Activated CD4-positive, alpha-beta T cell treated with anti-CD3 and anti-CD28 coated beads for 36 hours (primary cell): Measurements from ENCODE around the gene ITIH1. TPM values are rescaled to one million over a fixed set of nuclear protein-coding genes. Genes with fewer than 3 reads are reported as not detected.
"Not testable (repeated sequence)": the region's sequence is repeated elsewhere in the genome, so short reads cannot be mapped to it uniquely, and the experiment has no call there.

Source experiments
- ATAC-seq: fragments of 200-7000 bp; cut with Tn5 transposase; one replicate; pipeline ENCODE4 v1.10.0; 2021; ENCODE audit warnings: mild to moderate bottlenecking, moderate library complexity
- CTCF ChIA-PET: fragments of 350-600 bp; sonication (Branson Sonifier 250); formaldehyde crosslinking; loops from one replicate; lab custom pipeline; 2021; ENCODE audit warnings: antibody characterized with exemption; lab: Charles Lee
- POLR2A ChIA-PET: fragments of 350-600 bp; sonication (Branson Sonifier 250); formaldehyde crosslinking; loops from one replicate; lab custom pipeline; 2021; ENCODE audit warnings: antibody characterized with exemption, inconsistent platforms; lab: Charles Lee
- DNase-seq: peaks from one replicate; pipeline ENCODE4 v3.0.0-alpha.2; 2020
- H3K27ac Mint-ChIP-seq: one replicate; pipeline ENCODE4 v1.8.0; 2021; ENCODE audit warnings: mixed read lengths
- H3K27me3 Mint-ChIP-seq: one replicate; pipeline ENCODE4 v1.8.0; 2021; ENCODE audit warnings: mixed read lengths
- H3K36me3 Mint-ChIP-seq: one replicate; pipeline ENCODE4 v1.8.0; 2021; ENCODE audit warnings: low read depth, mixed read lengths
- H3K4me1 Mint-ChIP-seq: one replicate; pipeline ENCODE4 v1.8.0; 2021; ENCODE audit warnings: mixed read lengths
- H3K4me3 Mint-ChIP-seq: one replicate; pipeline ENCODE4 v1.8.0; 2021; ENCODE audit warnings: mild to moderate bottlenecking, moderate library complexity, mixed read lengths
- H3K9me3 Mint-ChIP-seq: one replicate; pipeline ENCODE4 v1.8.0; 2021; ENCODE audit warnings: low read depth, mixed read lengths
- intact Hi-C, 2 experiments: fragments of 100-400 bp; cut with DNase I in 1 of 2; cut with micrococcal nuclease in 1 of 2; formaldehyde crosslinking; loops; one replicate each; pipeline versions ENCODE4 v1.14.2 to v1.15.1; 2022 to 2024; cut with DNase I, micrococcal nuclease
- total RNA-seq, 2 experiments: library from RNA; stranded (reverse); gene quantifications; one replicate each; pipeline ENCODE4 v1.2.3, GENCODE V29; 2021

The ITIH1 gene
- total RNA-seq, 2 experiments from 2014 or later: not detected

GRCh38 chr3:52774901-52775864 is 2.2 kb upstream of the ITIH1 start:
- POLR2A ChIA-PET: no interaction called here
- ATAC-seq (no peak), DNase-seq (no peak)
- Mint-ChIP-seq H3K27ac (no peak overlapping the region), H3K36me3 (no peaks in the 10 kb centered on the region), H3K27me3 (no peaks in the 10 kb centered on the region), H3K4me3 (no peak overlapping the region), H3K9me3 (no peaks in the 10 kb centered on the region), H3K4me1 (peaks cover 3% of the 10 kb centered on the region)
- CTCF ChIA-PET: interaction anchor here (0.9 kb wide), 1 partner anchor 335 kb away, joined by 4 read pairs; no protein-coding TSS in a partner anchor
- intact Hi-C loops: no loop called here

DNA sequence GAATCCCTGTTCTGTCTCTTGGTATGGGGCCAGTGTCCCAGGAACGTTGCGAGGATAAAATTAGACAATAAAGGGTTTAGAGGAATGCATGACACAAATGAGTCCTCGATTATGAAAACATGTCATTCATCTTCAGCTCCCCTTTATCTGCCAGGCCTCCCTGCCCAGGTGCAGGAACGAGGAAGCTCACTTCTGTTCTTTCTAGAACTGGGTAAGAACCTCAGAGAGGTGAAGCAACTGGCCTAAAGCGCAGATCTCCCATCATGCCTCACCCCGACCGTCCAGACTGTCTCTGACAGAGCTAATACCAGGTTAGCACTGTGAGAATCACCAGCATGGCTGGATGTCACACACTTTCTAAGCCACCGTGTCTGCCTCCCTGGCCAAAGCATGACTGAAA is 1.5 kb upstream of the ITIH1 start:
- POLR2A ChIA-PET: no interaction called here
- CTCF ChIA-PET: no interaction called here
- no peaks in the 10 kb centered on the region for H3K27me3 Mint-ChIP-seq
- DNase-seq (no peak), ATAC-seq (no peak)
- H3K36me3 Mint-ChIP-seq: no peaks in the 10 kb centered on the region
- H3K4me1 Mint-ChIP-seq: peaks cover 3% of the 10 kb centered on the region
- no peak overlapping the region for H3K4me3 Mint-ChIP-seq
- no peaks in the 10 kb centered on the region for H3K9me3 Mint-ChIP-seq
- no peak overlapping the region for H3K27ac Mint-ChIP-seq
- intact Hi-C loops: no loop called here

- H3K4me1 Mint-ChIP-seq, H3K27ac Mint-ChIP-seq, H3K9me3 Mint-ChIP-seq, H3K4me3 Mint-ChIP-seq, DNase-seq, CTCF ChIA-PET, H3K36me3 Mint-ChIP-seq, intact Hi-C loops, ATAC-seq, H3K27me3 Mint-ChIP-seq, POLR2A ChIA-PET: not testable (repeated sequence)
Measured at GRCh38 chr3:52776486-52776885, 913 bp upstream of the ITIH1 start.

DNA sequence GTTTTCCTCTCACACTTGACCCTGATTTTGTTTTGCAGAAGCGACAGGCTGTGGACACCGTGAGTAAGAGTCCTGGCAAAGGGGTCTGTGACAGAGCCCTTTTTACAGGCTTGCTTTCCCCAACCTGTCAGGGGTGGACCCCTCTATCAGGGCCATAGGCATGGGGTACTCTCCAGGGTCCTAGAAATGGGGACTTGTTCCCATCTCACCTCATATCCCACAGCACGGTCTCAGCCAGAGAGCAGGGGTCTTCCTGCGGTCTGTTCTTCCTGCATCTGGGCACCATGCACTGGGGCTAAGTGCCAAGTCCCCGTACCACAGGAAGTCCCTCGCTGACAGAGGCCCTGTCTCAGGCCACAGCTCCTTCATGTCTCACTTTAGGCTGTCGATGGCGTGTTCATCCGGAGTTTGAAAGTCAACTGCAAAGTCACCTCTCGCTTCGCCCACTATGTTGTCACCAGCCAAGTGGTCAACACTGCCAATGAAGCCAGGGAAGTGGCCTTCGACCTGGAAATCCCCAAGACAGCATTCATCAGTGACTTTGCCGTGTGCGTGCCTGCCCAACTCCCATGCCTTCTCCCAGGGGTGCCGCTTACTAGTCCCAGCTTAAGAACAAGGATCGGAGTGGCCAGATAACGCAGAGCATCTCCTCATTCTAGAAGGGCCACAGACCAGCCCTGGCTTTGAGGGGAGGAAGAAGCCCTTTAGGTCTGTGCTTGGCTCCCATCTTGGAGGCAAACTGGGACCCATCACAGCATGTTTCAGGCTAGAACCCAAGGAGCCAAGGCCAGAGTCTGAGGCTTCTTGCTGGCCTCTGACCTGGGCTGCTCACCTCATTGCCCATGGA is 783 bp downstream of the ITIH1 start:
- Mint-ChIP-seq H3K36me3 (no peaks in the 10 kb centered on the region), H3K27me3 (peaks cover 2% of the 10 kb centered on the region), H3K4me1 (no peaks in the 10 kb centered on the region), H3K27ac (no peak overlapping the region), H3K9me3 (no peaks in the 10 kb centered on the region), H3K4me3 (no peak overlapping the region)
- ATAC-seq (no peak), DNase-seq (no peak)
- POLR2A ChIA-PET: no interaction called here
- intact Hi-C loops: no loop called here
- CTCF ChIA-PET: interaction anchor here (0.6 to 0.7 kb wide), 2 partner anchors 191 to 336 kb away, joined by 3 to 4 read pairs; no protein-coding TSS in a partner anchor

- ATAC-seq: no peak
- Mint-ChIP-seq H3K4me3 (no peak overlapping the region), H3K27me3 (peaks cover 2% of the 10 kb centered on the region), H3K9me3 (no peaks in the 10 kb centered on the region), H3K36me3 (no peaks in the 10 kb centered on the region), H3K27ac (no peak overlapping the region), H3K4me1 (no peaks in the 10 kb centered on the region)
- CTCF ChIA-PET: interaction anchor here (0.6 to 1.2 kb wide), 3 partner anchors 13 to 335 kb away, joined by 3 to 5 read pairs (median 4); no protein-coding TSS in a partner anchor
- intact Hi-C loops: no loop called here
- no peak for DNase-seq
- POLR2A ChIA-PET: no interaction called here
Measured at GRCh38 chr3:52779011-52779836, 1.8 kb downstream of the ITIH1 start.

DNA sequence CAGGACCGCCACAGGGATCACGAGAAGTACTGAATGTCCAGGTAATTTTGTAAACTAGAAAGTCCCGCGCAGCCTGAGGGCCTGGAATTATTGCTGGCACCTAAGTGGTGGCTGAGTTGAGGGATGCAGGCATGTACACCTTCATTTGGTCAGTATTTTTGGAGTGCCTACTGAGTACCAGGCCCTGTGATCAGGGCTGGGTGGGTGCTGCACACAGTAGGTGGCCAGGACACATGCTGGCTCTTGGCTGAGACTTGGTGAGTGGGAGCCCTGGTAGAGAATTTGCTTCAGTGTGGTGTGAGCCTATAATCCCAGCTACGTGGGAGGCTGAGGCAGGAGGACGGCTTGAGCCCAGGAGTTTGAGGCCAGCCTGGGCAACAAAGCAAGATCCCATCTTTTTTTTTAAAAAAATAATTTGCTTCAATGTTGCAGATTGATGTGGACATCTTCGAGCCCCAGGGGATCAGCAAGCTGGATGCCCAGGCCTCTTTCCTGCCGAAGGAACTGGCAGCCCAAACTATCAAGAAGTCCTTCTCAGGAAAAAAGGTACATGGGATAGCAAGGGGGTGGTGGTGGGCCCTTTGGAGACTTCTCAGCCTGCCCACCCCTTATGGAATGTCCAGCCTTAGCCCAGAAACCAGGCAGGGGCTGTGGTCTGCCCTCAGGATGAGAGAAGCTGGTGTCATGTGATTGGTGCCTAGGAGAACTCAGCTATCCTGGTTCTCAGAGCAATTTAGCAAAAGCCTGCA is 2.6 kb downstream of the ITIH1 start:
- ChIA-PET POLR2A (no interaction called here), CTCF (interaction anchor here (0.5 to 1.2 kb wide), 3 partner anchors 9 to 56 kb away, joined by 3 to 5 read pairs (median 3); no protein-coding TSS in a partner anchor)

DNA sequence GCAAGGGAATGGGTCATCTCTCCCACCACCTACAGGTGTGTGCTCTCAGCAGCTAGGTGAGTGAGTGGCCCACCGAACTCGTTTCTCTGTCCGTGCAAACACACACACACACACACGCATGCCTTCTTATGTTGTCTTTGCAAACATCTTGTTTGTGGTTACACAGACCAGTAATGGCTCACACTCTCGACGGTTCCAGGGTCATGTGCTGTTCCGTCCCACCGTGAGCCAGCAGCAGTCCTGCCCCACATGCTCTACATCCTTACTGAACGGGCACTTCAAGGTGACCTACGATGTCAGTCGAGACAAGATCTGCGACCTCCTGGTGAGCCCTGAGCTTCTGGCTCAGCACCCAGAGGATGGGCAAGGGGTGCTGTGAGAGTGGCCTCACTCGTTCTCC is 4.3 kb downstream of the ITIH1 start:
- ChIA-PET CTCF (no interaction called here), POLR2A (no interaction called here)
- Mint-ChIP-seq H3K27ac (no peak overlapping the region), H3K36me3 (no peaks in the 10 kb centered on the region), H3K4me3 (no peak overlapping the region), H3K27me3 (peaks cover 2% of the 10 kb centered on the region), H3K4me1 (no peaks in the 10 kb centered on the region), H3K9me3 (no peaks in the 10 kb centered on the region)
- no peak for ATAC-seq
- intact Hi-C loops: no loop called here
- DNase-seq: no peak

More for the DNA sequence above, 2.6 kb downstream of the ITIH1 start:
- Mint-ChIP-seq H3K27ac (no peak overlapping the region), H3K4me1 (no peaks in the 10 kb centered on the region), H3K27me3 (peaks cover 2% of the 10 kb centered on the region), H3K9me3 (no peaks in the 10 kb centered on the region), H3K36me3 (no peaks in the 10 kb centered on the region), H3K4me3 (no peak overlapping the region)
- DNase-seq (no peak), ATAC-seq (no peak)
- intact Hi-C loops: no loop called here

DNA sequence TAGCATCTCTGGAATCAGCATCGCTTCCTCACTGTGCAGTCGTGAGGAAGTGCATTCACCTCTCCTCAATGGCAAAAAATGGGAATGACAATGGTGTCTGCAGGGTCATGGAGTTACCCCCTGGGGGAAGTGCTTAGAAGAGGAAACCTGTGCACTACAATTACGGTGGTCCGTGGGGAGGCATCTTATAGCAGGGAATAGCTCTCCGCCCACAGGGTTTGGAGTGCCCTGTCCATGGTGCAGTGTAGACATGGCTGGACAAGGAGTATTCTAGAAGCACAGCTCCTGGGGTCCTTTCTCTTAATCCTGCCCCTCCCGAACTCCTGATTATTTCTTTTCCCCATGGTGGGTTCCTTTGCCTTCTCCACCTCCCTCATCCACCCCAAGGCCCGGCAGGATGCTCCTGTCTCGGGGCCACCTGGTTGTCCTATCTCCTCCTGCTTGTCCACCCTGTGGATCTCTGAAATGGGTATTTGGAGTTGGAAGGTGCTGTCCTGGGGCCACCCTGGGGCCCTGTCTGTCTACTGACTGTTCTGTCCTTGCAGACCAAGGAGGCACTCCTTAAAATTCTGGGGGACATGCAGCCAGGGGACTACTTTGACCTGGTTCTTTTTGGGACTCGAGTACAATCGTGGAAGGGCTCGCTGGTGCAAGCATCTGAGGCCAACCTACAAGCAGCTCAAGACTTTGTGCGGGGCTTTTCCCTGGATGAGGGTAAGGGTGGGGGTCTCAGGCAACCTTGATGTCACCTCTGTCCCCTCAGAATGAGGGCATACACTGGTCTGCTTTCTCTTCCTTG is 5.2 kb downstream of the ITIH1 start:
- no peaks in the 10 kb centered on the region for H3K36me3 Mint-ChIP-seq
- no peak overlapping the region for H3K4me3 Mint-ChIP-seq
- intact Hi-C loops: no loop called here
- H3K27me3 Mint-ChIP-seq: peaks cover 2% of the 10 kb centered on the region
- POLR2A ChIA-PET: no interaction called here
- ATAC-seq (no peak), DNase-seq (no peak)
- no peak overlapping the region for H3K27ac Mint-ChIP-seq
- no peaks in the 10 kb centered on the region for H3K4me1 Mint-ChIP-seq
- no peaks in the 10 kb centered on the region for H3K9me3 Mint-ChIP-seq
- CTCF ChIA-PET: interaction anchor here (0.5 to 1.0 kb wide), 2 partner anchors 9 to 245 kb away, joined by 3 read pairs; no protein-coding TSS in a partner anchor

DNA sequence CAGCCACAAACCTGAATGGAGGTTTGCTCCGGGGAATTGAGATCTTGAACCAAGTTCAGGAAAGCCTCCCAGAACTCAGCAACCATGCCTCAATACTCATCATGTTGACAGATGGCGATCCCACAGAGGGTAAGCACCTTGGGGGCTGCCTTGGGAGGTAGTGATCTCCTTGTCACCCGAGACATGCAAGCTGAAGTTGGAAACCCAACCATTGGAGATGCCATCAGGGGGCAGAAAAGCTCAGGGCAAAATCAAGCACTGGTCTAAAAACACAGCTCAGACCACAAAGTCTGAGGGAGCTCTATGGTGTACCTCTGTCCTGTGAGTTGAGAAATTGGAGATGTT is 5.8 kb downstream of the ITIH1 start:
- Mint-ChIP-seq H3K27ac (no peak overlapping the region), H3K4me3 (no peak overlapping the region), H3K9me3 (no peaks in the 10 kb centered on the region), H3K36me3 (no peaks in the 10 kb centered on the region), H3K4me1 (no peaks in the 10 kb centered on the region), H3K27me3 (peaks cover 2% of the 10 kb centered on the region)
- CTCF ChIA-PET: interaction anchor here (0.5 to 1.0 kb wide), 2 partner anchors 10 to 244 kb away, joined by 3 read pairs; no protein-coding TSS in a partner anchor
- POLR2A ChIA-PET: no interaction called here
- DNase-seq: no peak
- intact Hi-C loops: no loop called here
- ATAC-seq: no peak
